ENCODE measurements around the gene FAM180A. TPM values are rescaled to one million over a fixed set of nuclear protein-coding genes. Genes with fewer than 3 reads are reported as not detected.

FAM180A gene
- not detected for total RNA-seq

GRCh38 chr7:135748770-135749169 lies at the start of gene FAM180A:
FAM180A (minus strand) TSS chr7:135748813; CDS start chr7:135748580, 233 bp downstream.
- Mint-ChIP-seq H3K36me3 (ENCODE audit: insufficient read depth in 2 of 2) (no peaks in the 10 kb centered on the region), H3K9me3 (no peaks in the 10 kb centered on the region), H3K4me1 (ENCODE audit: low read depth) (no peaks in the 10 kb centered on the region), H3K4me3 (no peak within 1 kb of the TSS), H3K27ac (no peak within 1 kb of the TSS), H3K27me3 (ENCODE audit: low read depth) (peaks cover 12% of the 10 kb centered on the region)
- DNase-seq (no peak), ATAC-seq (replicated peaks in 1 of 2) (no peak)

- ATAC-seq (replicated peaks in 1 of 2) (no peak), DNase-seq (no peak)
- H3K27ac Mint-ChIP-seq, result no peak overlapping the region
- H3K27me3 Mint-ChIP-seq (ENCODE audit: low read depth), result peaks cover 31% of the 10 kb centered on the region
- peaks cover 10% of the 10 kb centered on the region for H3K4me1 Mint-ChIP-seq (ENCODE audit: low read depth)
- no peak overlapping the region for H3K4me3 Mint-ChIP-seq
- no peaks in the 10 kb centered on the region for H3K9me3 Mint-ChIP-seq
- no peaks in the 10 kb centered on the region for H3K36me3 Mint-ChIP-seq (ENCODE audit: insufficient read depth in 2 of 2)
Observed at GRCh38 chr7:135798095-135798494, 49.5 kb upstream of the FAM180A start.

- no peaks in the 10 kb centered on the region for H3K36me3 Mint-ChIP-seq (ENCODE audit: insufficient read depth in 2 of 2)
- DNase-seq (no peak), ATAC-seq (replicated peaks in 1 of 2) (no peak)
- H3K4me1 Mint-ChIP-seq (ENCODE audit: low read depth), result peaks cover 6% of the 10 kb centered on the region
- H3K27ac Mint-ChIP-seq, result no peak overlapping the region
- H3K9me3 Mint-ChIP-seq, result no peaks in the 10 kb centered on the region
- H3K4me3 Mint-ChIP-seq, result no peak overlapping the region
- H3K27me3 Mint-ChIP-seq (ENCODE audit: low read depth), result peaks cover 26% of the 10 kb centered on the region
Observed at GRCh38 chr7:135795846-135796570, 47.4 kb upstream of the FAM180A start.

- no peak for ATAC-seq (replicated peaks in 1 of 2)
- H3K4me1 Mint-ChIP-seq (ENCODE audit: low read depth), result no peaks in the 10 kb centered on the region
- H3K9me3 Mint-ChIP-seq, result no peaks in the 10 kb centered on the region
- H3K27ac Mint-ChIP-seq, result no peak overlapping the region
- H3K4me3 Mint-ChIP-seq, result no peak overlapping the region
- no peaks in the 10 kb centered on the region for H3K36me3 Mint-ChIP-seq (ENCODE audit: insufficient read depth in 2 of 2)
- DNase-seq, result no peak
- H3K27me3 Mint-ChIP-seq (ENCODE audit: low read depth), result peaks cover 19% of the 10 kb centered on the region
Observed at GRCh38 chr7:135793841-135794240, 45.2 kb upstream of the FAM180A start.

- no peak overlapping the region for H3K4me3 Mint-ChIP-seq
Observed at GRCh38 chr7:135792866-135793265, 44.3 kb upstream of the FAM180A start.

GRCh38 chr7:135792363-135792668 lies 43.7 kb upstream of the FAM180A start:
- DNase-seq (no peak), ATAC-seq (replicated peaks in 1 of 2) (no peak)
- Mint-ChIP-seq H3K9me3 (no peaks in the 10 kb centered on the region), H3K27me3 (ENCODE audit: low read depth) (peaks cover 19% of the 10 kb centered on the region), H3K4me3 (no peak overlapping the region), H3K4me1 (ENCODE audit: low read depth) (no peaks in the 10 kb centered on the region), H3K36me3 (ENCODE audit: insufficient read depth in 2 of 2) (no peaks in the 10 kb centered on the region), H3K27ac (no peak overlapping the region)

More at GRCh38 chr7:135792866-135793265, 44.3 kb upstream of the FAM180A start:
- DNase-seq, result no peak
- Mint-ChIP-seq H3K27ac (no peak overlapping the region), H3K27me3 (ENCODE audit: low read depth) (peaks cover 19% of the 10 kb centered on the region), H3K36me3 (ENCODE audit: insufficient read depth in 2 of 2) (no peaks in the 10 kb centered on the region), H3K9me3 (no peaks in the 10 kb centered on the region), H3K4me1 (ENCODE audit: low read depth) (no peaks in the 10 kb centered on the region)
- no peak for ATAC-seq (replicated peaks in 1 of 2)

GRCh38 chr7:135791543-135792362 lies 43.1 kb upstream of the FAM180A start:
- Mint-ChIP-seq H3K4me1 (ENCODE audit: low read depth) (no peaks in the 10 kb centered on the region), H3K27me3 (ENCODE audit: low read depth) (peaks cover 21% of the 10 kb centered on the region), H3K4me3 (no peak overlapping the region), H3K9me3 (no peaks in the 10 kb centered on the region), H3K36me3 (ENCODE audit: insufficient read depth in 2 of 2) (no peaks in the 10 kb centered on the region), H3K27ac (no peak overlapping the region)
- ATAC-seq (replicated peaks in 1 of 2) (no peak), DNase-seq (no peak)

GRCh38 chr7:135790371-135790977 lies 41.9 kb upstream of the FAM180A start:
- Mint-ChIP-seq H3K36me3 (ENCODE audit: insufficient read depth in 2 of 2) (no peaks in the 10 kb centered on the region), H3K4me1 (ENCODE audit: low read depth) (no peaks in the 10 kb centered on the region), H3K27me3 (ENCODE audit: low read depth) (peaks cover 25% of the 10 kb centered on the region), H3K27ac (no peak overlapping the region), H3K9me3 (no peaks in the 10 kb centered on the region), H3K4me3 (no peak overlapping the region)
- DNase-seq (no peak), ATAC-seq (replicated peaks in 1 of 2) (no peak)

- H3K27me3 Mint-ChIP-seq (ENCODE audit: low read depth), result peaks cover 25% of the 10 kb centered on the region
- H3K4me3 Mint-ChIP-seq, result no peak overlapping the region
- no peak for ATAC-seq (replicated peaks in 1 of 2)
- DNase-seq, result no peak
- no peaks in the 10 kb centered on the region for H3K36me3 Mint-ChIP-seq (ENCODE audit: insufficient read depth in 2 of 2)
- no peak overlapping the region for H3K27ac Mint-ChIP-seq
- H3K9me3 Mint-ChIP-seq, result no peaks in the 10 kb centered on the region
- H3K4me1 Mint-ChIP-seq (ENCODE audit: low read depth), result no peaks in the 10 kb centered on the region
Observed at GRCh38 chr7:135789956-135790355, 41.3 kb upstream of the FAM180A start.

- no peak overlapping the region for H3K4me3 Mint-ChIP-seq
- peaks cover 25% of the 10 kb centered on the region for H3K27me3 Mint-ChIP-seq (ENCODE audit: low read depth)
- DNase-seq, result no peak
- ATAC-seq (replicated peaks in 1 of 2), result no peak
- no peaks in the 10 kb centered on the region for H3K9me3 Mint-ChIP-seq
- H3K36me3 Mint-ChIP-seq (ENCODE audit: insufficient read depth in 2 of 2), result no peaks in the 10 kb centered on the region
- H3K4me1 Mint-ChIP-seq (ENCODE audit: low read depth), result no peaks in the 10 kb centered on the region
- no peak overlapping the region for H3K27ac Mint-ChIP-seq
Observed at GRCh38 chr7:135789431-135789830, 40.8 kb upstream of the FAM180A start.

GRCh38 chr7:135786911-135787310 lies 38.3 kb upstream of the FAM180A start:
- peaks cover 24% of the 10 kb centered on the region for H3K27me3 Mint-ChIP-seq (ENCODE audit: low read depth)
- H3K4me1 Mint-ChIP-seq (ENCODE audit: low read depth), result no peaks in the 10 kb centered on the region
- no peak for DNase-seq
- no peak for ATAC-seq (replicated peaks in 1 of 2)
- H3K27ac Mint-ChIP-seq, result no peak overlapping the region
- H3K9me3 Mint-ChIP-seq, result no peaks in the 10 kb centered on the region
- no peaks in the 10 kb centered on the region for H3K36me3 Mint-ChIP-seq (ENCODE audit: insufficient read depth in 2 of 2)
- H3K4me3 Mint-ChIP-seq, result no peak overlapping the region

GRCh38 chr7:135785065-135785464 lies 36.5 kb upstream of the FAM180A start:
- Mint-ChIP-seq H3K9me3 (no peaks in the 10 kb centered on the region), H3K36me3 (ENCODE audit: insufficient read depth in 2 of 2) (no peaks in the 10 kb centered on the region), H3K4me1 (ENCODE audit: low read depth) (no peaks in the 10 kb centered on the region), H3K27me3 (ENCODE audit: low read depth) (peaks cover 32% of the 10 kb centered on the region), H3K27ac (no peak overlapping the region), H3K4me3 (no peak overlapping the region)
- DNase-seq (no peak), ATAC-seq (replicated peaks in 1 of 2) (no peak)

GRCh38 chr7:135784013-135784412 lies 35.4 kb upstream of the FAM180A start:
- H3K9me3 Mint-ChIP-seq, result no peaks in the 10 kb centered on the region
- DNase-seq (no peak), ATAC-seq (replicated peaks in 1 of 2) (no peak)
- H3K4me1 Mint-ChIP-seq (ENCODE audit: low read depth), result no peaks in the 10 kb centered on the region
- H3K36me3 Mint-ChIP-seq (ENCODE audit: insufficient read depth in 2 of 2), result no peaks in the 10 kb centered on the region
- H3K4me3 Mint-ChIP-seq, result no peak overlapping the region
- peaks cover 33% of the 10 kb centered on the region for H3K27me3 Mint-ChIP-seq (ENCODE audit: low read depth)
- H3K27ac Mint-ChIP-seq, result no peak overlapping the region

Data from activated T-cell treated with anti-CD3 and anti-CD28 coated beads, Interleukin-2, amount 50 U/mL, for 72 hours (primary cell).